DND-41 (cell line): ENCODE measurements around the gene MSRB3.

Experiments used
- CTCF ChIP-seq: IDR thresholded peaks from 2 replicates; pipeline ENCODE4 v1.5.1; 2012; ENCODE audit warnings: borderline replicate concordance, low read length, moderate library complexity, mild to moderate bottlenecking; ENCODE audit not compliant: poor library complexity, severe bottlenecking; ENCODE audit errors: extremely low read depth
- EZH2 ChIP-seq: IDR thresholded peaks from 3 replicates; pipeline ENCODE4 v1.6.1; 2012; ENCODE audit warnings: borderline replicate concordance, low read depth, mild to moderate bottlenecking, moderate library complexity, low read length, inconsistent platforms; ENCODE audit not compliant: severe bottlenecking

GRCh38 chr12:65282840-65283239, 4.4 kb downstream of the MSRB3 start:
- TF ChIP-seq CTCF (peak; percentile 26), EZH2 (no peak)
